Pancreas (tissue), 10 donors: Measurements from ENCODE around the gene BRINP2. TPM values are rescaled to one million over a fixed set of nuclear protein-coding genes. Genes with fewer than 3 reads are reported as not detected.
A peak's percentile ranks its signal among the peaks of the same experiment; 100 is the strongest.

ENCODE experiments used
- ATAC-seq, 4 donors: fragments of 200-7000 bp; cut with Tn5 transposase; one replicate each; pipeline versions ENCODE4 v1.8.0 to v1.9.1; 2020; ENCODE audit warnings: mild to moderate bottlenecking in 4 of 4, moderate library complexity in 4 of 4
- DNase-seq, 6 donors: peaks; one replicate each; pipeline ENCODE4 v3.0.0-alpha.2; 2020
- FAIRE-seq: peaks from 2 replicates; lab custom pipeline; 2012; peaks lifted over from hg19 to GRCh38; lab: Jason Lieb, UNC
- H3K27ac ChIP-seq, 4 donors: fragments of 200-600 bp; sonication (generic); 1 replicate in 3 of 4; 2 replicates in 1 of 4; pipeline versions ENCODE4 v1.5.0 to v1.8.0; 2020
- H3K27me3 ChIP-seq, 4 donors: fragments of 200-600 bp; one replicate each; pipeline ENCODE4 v1.8.0; 2021
- H3K36me3 ChIP-seq, 3 donors: fragments of 200-600 bp; sonication (generic) in 1 of 3; one replicate each; pipeline versions ENCODE4 v1.5.0 to v1.8.0; 2020 to 2021
- H3K4me1 ChIP-seq, 3 donors: fragments of 200-600 bp; one replicate each; pipeline ENCODE4 v1.8.0; 2021
- H3K4me3 ChIP-seq, 4 donors: fragments of 200-600 bp; sonication (generic) in 2 of 4; one replicate each; pipeline versions ENCODE4 v1.5.0 to v1.8.0; 2020 to 2021
- H3K9me3 ChIP-seq, 4 donors: fragments of 200-600 bp; one replicate each; pipeline ENCODE4 v1.8.0; 2021
- CTCF ChIP-seq, 4 donors: fragments of 200-600 bp; sonication (generic) in 3 of 4; IDR thresholded peaks; one replicate each; pipeline versions ENCODE4 v1.5.0 to v1.8.0; 2021; ENCODE audit warnings: antibody characterized with exemption in 4 of 4
- WGBS, 2 donors: extraction: QIAGEN DNeasy Blood & Tissue Kit; methylation state at CpG; one replicate each; pipeline ENCODE4 v1.1.7; 2013; 5-methylcytosine and 5-hydroxymethylcytosine counted together
- intact Hi-C, 3 donors: fragments of 100-400 bp; cut with DNase I; formaldehyde crosslinking; loops; one replicate each; pipeline versions ENCODE4 v1.11.1 to v1.14.2; 2022
- polyA plus RNA-seq, 2 donors: library from polyadenylated mRNA; stranded (reverse); fragments of 200-250 nt; gene quantifications; one replicate each; pipeline ENCODE4 v1.2.3, GENCODE V29; 2013
- total RNA-seq, 6 donors: library from RNA; stranded (reverse); fragmentation: NEBNext Ultra II Directional in 4 of 6; extraction: Animal tissue kit (Norgen Biotek cat#: 25700) in 4 of 6; gene quantifications; one replicate each; pipeline versions ENCODE4 v1.2.1 to v1.2.4, GENCODE V29; 2021 to 2023
- donor health status: healthy with polysubstance abuse.
- donor health status: DM: no; HTN: no; CAD: no; lungs with moderate emphysema.
- donor health status: DM: no; HTN: no; CAD: no.
- donor health status: control.
- donor health status: control.
- donor health status: Bipolar disorder and iron deficiency.
- donor health status: DM: yes; HTN: yes; CAD: no.
- donor health status: DM: no; HTN: no; CAD: no.
- donor health status: DM: no; HTN: no; CAD: no.
- donor health status: DM: yes; HTN: yes; CAD: no.

Gene BRINP2, protein sequence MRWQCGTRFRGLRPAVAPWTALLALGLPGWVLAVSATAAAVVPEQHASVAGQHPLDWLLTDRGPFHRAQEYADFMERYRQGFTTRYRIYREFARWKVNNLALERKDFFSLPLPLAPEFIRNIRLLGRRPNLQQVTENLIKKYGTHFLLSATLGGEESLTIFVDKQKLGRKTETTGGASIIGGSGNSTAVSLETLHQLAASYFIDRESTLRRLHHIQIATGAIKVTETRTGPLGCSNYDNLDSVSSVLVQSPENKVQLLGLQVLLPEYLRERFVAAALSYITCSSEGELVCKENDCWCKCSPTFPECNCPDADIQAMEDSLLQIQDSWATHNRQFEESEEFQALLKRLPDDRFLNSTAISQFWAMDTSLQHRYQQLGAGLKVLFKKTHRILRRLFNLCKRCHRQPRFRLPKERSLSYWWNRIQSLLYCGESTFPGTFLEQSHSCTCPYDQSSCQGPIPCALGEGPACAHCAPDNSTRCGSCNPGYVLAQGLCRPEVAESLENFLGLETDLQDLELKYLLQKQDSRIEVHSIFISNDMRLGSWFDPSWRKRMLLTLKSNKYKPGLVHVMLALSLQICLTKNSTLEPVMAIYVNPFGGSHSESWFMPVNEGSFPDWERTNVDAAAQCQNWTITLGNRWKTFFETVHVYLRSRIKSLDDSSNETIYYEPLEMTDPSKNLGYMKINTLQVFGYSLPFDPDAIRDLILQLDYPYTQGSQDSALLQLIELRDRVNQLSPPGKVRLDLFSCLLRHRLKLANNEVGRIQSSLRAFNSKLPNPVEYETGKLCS
- under 1 TPM in 1 of 6 donors, not detected in 5; 0.19 TPM for total RNA-seq
- under 1 TPM; 0.04 to 0.23 TPM for polyA plus RNA-seq

DNA sequence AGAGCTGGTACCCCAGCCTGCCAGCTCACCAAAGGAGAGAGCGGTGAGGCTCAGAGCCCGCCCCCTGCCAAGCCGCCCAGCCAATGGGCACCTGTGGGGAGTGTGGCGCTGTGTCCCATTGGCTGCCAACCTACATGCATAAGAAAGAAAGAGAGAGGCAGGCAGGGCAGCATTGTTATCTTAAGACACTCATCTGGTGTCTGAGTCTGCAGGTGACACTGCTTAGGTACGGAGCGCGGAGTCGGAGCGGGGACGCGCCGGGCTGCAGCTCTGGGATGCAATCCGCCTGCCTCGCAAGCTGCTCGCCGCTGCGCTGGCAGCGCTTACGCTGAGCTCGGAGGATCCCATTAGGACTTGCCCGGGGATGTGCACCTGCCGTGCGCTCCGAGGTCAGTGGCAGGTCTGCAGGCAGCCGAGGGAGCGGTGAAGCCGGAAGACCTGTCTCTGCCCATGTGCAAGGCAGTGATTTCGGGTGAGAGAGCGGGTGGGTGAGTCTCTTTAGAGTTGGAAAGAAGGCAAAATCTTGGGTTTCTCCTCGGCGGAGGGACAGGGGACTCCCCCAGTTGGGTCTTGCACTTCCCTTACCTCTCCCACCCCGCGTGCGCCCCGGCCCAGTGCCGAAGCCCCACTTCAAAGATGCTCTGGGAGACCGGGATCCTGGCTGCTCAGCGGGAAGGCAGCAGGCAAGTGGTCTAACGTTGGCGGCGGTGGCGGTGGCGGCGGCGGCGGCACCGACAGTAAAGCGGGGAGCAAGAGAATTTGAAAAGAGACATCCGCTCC is at the start of gene BRINP2:
Gene BRINP2, plus strand, starts transcription at position 203 of the 780 bp plus-strand sequence. CDS start 58,919 bp downstream, outside the sequence.
- intact Hi-C loops: no loop called here
- FAIRE-seq (no peak), DNase-seq (peak; percentile 37 to 81 (median 62)), ATAC-seq (peak; percentile 91 to 98 (median 96))
- Histone ChIP-seq H3K27ac (no peak within 1 kb of the TSS), H3K4me1 (peaks cover 0 to 7% (median 3%) of the 10 kb centered on the region in 3 donors), H3K36me3 (no peaks in the 10 kb centered on the region), H3K4me3 (peak within 1 kb of the TSS; percentile 10 to 48 (median 19)), H3K9me3 (no peaks in the 10 kb centered on the region), H3K27me3 (peaks cover 0 to 14% (median 6%) of the 10 kb centered on the region in 4 donors)
- WGBS, 2 donors: 2 to 3% methylated on average over 49 of the region's 49 CpGs
- no peak for TF ChIP-seq CTCF (IDR thresholded peaks at IDR 0.05)

DNA sequence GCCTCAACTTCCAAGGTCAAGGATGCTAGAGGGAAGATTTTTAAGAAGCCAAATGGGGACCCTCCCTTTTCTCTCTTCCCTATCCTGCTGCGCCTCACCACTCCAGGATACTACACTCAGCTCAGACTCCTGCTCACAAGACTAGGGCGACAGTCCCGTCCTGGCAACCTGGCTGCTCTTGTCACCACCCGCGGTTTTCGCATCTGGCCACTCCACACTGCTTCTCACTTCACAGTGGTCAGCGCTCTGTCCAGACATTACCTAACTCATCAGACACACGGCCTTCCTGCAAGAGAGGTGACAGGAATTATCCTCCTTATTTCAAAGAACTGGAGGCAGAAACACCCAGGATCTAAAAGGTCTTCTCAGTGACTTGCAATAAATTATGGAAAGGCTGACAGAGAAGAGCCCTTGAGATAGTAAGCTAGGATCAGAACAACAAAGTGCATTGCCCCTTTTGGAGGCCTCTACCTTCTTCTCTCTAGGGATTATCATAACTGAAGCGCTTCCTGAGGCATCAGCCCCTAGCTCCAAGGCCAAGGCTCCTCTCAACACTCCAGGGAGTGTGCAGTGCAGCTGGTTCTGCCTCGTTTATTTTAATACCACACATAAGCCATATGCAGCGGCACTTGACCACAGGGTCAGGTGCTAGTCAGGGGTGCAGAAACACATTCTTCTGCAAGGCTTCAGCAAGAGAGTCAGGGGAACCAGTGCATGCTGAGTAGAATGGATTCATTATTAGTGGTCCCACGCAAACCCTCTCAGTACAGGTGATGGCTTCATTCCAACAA is 48.1 kb upstream of the BRINP2 start:
- H3K4me3 ChIP-seq: no peak overlapping the region
- TF ChIP-seq CTCF (IDR thresholded peaks at IDR 0.05): no peak
- no peak for ATAC-seq
- WGBS, 2 donors: 80 to 85% methylated on average over 12 of the region's 12 CpGs
- no peak for DNase-seq
- no peaks in the 10 kb centered on the region for H3K36me3 ChIP-seq
- no peak for FAIRE-seq
- H3K4me1 ChIP-seq: no peaks in the 10 kb centered on the region
- H3K9me3 ChIP-seq: no peaks in the 10 kb centered on the region
- no peak overlapping the region for H3K27ac ChIP-seq
- intact Hi-C loops: no loop called here
- H3K27me3 ChIP-seq: no peaks in the 10 kb centered on the region

DNA sequence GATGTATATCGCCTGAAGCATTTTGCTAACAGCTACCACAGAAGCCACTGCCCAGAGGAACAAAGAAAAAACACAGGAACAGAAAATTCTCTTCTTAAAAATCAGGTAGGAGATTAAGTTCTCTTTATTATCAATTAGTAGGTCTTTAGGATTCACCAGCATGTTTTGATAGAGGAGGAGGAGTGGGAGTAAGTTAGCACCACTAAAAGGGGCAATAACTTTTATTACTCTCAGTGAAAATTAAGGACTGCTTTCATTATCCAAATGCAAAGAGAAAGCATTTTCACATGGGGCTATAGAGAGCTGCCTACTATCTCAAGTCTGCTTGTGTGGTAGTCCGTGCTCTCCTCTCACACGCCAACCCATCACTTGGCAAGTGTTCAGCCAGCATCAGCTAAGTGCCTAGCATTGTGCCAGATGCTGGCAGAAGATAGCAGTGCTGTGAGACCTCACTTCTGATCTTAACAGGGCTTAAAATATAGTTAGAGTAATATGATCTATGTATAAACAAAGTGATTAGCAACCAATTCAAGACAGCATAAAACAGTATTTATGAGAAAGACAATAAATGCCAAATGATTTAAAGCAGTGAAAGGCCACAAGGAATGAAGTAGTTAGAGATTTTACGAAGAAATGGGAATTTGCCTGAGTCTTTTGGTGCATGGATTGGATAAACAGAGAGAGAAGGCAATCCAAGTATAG is 46.0 kb upstream of the BRINP2 start:
- DNase-seq (no peak), FAIRE-seq (no peak), ATAC-seq (no peak)
- TF ChIP-seq CTCF (IDR thresholded peaks at IDR 0.05): no peak
- H3K27me3 ChIP-seq: no peaks in the 10 kb centered on the region
- H3K4me1 ChIP-seq: no peaks in the 10 kb centered on the region
- no peak overlapping the region for H3K4me3 ChIP-seq
- H3K36me3 ChIP-seq: no peaks in the 10 kb centered on the region
- no peak overlapping the region for H3K27ac ChIP-seq
- WGBS, 2 donors: 76 to 81% methylated on average over 4 of the region's 4 CpGs
- intact Hi-C loops: no loop called here
- H3K9me3 ChIP-seq: no peaks in the 10 kb centered on the region

GRCh38 chr1:177126267-177126666 is 44.5 kb upstream of the BRINP2 start:
- DNase-seq (no peak), FAIRE-seq (no peak), ATAC-seq (no peak)
- no peaks in the 10 kb centered on the region for H3K36me3 ChIP-seq
- no peak overlapping the region for H3K4me3 ChIP-seq
- TF ChIP-seq CTCF (IDR thresholded peaks at IDR 0.05): no peak
- no peak overlapping the region for H3K27ac ChIP-seq
- intact Hi-C loops: no loop called here
- no peaks in the 10 kb centered on the region for H3K9me3 ChIP-seq
- no peaks in the 10 kb centered on the region for H3K4me1 ChIP-seq
- 47% methylated on average over 3 of the region's 3 CpGs for WGBS, 2 donors
- H3K27me3 ChIP-seq: no peaks in the 10 kb centered on the region
